Activated CD8-positive, alpha-beta memory T cell treated with anti-CD3 and anti-CD28 coated beads for 4 hours (primary cell): Measurements from ENCODE around the gene MRPL51.
A peak's percentile ranks its signal among the peaks of the same experiment; 100 is the strongest.
"Not testable (repeated sequence)": the region's sequence is repeated elsewhere in the genome, so short reads cannot be mapped to it uniquely, and the experiment has no call there.

Source experiments
- DNase-seq, 2 donors: peaks; one replicate each; pipeline ENCODE4 v3.0.0-alpha.2; 2020; ENCODE audit warnings: low read depth in 2 of 2

The MRPL51 gene

DNA sequence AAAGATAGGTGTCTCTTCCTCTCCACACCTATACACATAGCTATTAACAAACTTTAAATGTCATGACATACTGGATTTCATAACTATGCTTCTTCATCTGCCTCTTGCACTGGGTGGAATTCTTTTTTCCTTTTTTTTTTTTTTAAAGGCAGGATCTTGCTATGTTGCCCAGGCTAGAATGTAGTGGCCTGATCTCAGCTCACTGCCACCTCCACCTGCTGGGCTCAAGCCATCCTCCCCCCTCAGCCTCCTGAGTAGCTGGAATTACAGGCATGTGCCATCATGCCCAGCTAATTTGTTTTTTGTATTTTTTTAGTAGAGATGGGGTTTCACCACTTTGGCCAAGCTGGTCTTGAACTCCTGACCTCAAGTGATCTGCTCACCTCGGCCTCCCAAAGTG lies 4.8 kb downstream of the MRPL51 start:
- no peak for DNase-seq

GRCh38 chr12:6478416-6478815 lies 14.6 kb downstream of the MRPL51 start:
- no peak for DNase-seq

DNA sequence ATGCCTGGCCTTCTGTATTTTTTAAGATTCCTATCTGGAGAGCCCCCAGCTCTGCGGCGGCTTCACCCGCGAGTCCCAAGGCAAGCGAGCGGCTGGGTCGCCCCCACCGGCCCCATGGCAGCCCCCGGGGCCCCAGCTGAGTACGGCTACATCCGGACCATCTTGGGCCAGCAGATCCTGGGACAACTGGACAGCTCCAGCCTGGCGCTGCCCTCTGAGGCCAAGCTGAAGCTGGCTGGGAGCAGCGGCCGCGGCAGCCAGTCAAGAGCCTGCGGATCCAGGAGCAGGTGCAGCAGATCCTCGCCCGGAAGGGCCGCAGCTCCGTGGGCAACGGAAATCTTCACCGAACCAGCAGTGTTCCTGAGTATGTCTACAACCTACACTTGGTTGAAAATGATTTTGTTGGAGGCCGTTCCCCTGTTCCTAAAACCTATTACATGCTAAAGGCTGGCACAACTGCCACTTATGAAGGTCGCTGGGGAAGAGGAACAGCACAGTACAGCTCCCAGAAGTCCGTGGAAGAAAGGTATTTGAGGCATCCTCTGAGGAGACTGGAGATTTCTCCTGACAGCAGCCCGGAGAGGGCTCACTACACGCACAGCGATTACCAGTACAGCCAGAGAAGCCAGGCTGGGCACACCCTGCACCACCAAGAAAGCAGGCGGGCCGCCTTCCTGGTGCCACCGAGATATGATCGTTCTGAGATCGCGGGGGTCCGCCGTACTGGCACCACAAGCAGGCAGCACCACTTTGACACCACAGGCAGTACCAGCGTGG lies 15.3 kb downstream of the MRPL51 start:
- not testable (repeated sequence) for DNase-seq

- no peak for DNase-seq
Observed at GRCh38 chr12:6476489-6476888, 16.6 kb downstream of the MRPL51 start.

DNA sequence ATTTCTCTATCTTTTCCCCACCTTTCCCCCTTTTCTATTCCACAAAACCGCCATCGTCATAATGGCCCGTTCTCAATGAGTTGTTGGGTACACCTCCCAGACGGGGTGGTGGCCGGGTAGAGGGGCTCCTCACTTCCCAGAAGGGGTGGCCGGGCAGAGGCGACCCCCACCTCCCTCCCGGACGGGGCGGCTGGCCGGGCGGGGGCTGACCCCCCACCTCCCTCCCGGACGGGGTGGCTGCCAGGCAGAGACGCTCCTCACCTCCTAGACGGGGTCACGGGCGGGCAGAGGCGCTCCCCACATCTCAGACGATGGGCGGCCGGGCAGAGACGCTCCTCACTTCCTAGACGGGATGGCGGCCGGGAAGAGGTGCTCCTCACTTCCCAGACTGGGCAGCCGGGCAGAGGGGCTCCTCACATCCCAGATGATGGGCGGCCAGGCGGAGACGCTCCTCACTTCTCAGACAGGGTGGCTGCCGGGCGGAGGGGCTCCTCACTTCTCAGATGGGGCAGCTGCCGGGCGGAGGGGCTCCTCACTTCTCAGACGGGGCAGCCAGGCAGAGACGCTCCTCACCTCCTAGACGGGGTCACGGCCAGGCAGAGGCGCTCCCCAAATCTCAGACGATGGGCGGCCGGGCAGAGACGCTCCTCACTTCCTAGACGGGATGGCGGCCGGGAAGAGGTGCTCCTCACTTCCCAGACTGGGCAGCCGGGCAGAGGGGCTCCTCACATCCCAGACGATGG lies 17.7 kb downstream of the MRPL51 start:
- not testable (repeated sequence) for DNase-seq

GRCh38 chr12:6472491-6472890 lies 20.6 kb downstream of the MRPL51 start:
- no peak for DNase-seq

DNA sequence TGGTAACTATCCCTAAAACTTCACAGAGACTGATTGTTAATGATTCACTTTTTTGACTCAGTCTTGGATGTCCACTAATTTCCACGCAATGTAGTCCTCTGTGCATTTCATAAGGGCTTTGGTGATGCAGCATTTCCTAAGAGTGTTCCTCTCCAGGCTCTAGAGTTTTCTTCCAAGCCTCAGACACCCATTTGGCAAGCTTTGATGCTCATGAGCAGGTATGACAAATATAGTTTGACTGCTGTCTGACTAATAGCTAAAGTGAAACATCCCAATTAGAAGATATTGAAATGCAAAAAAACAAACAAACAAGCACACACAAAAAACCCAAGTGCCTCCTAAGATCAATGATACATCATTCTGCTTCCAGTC lies 21.1 kb downstream of the MRPL51 start:
- DNase-seq, result no peak

GRCh38 chr12:6470375-6471163 lies 22.5 kb downstream of the MRPL51 start, which contains the start of gene VAMP1:
TSS of gene VAMP1 (minus strand) at chr12:6470677. CDS start at chr12:6470531, 146 bp downstream.
- peak; percentile 90 to 91 for DNase-seq

DNA sequence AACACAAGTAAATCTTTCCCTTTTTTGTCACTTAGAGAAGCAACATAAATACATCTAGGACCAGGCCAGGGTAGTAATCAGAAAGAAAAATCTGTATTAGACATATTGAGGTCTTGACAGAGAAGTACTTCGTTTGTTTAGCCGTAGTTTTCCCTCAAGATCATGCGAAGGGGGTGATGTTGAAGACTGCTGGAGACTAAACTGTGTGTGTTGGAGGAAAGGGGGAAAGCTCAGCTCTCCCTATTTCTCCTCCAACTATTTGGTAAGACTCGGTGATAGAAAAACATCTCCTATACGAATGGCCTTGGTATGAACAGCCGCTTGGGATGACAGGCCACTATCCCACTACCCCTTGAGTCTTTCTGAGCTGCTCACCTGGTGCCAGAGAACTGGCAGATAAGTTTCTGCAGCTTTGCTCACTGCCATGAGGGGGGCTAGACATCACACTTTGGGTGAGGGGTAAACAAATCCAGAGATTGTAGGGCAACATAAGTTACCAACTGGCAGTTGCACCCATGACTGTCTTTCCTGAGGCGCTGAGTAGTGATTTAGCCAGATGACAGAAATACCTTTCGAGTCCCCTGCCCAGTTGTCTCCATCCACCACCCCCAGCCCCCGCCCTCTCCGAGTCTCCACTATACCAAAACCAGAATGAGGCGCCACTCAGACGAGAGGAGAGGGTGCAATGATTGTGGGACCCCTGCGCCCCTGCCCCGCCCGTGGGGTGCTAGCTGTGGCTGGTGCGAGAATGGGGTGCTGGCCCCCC lies 23.3 kb downstream of the MRPL51 start:
- no peak for DNase-seq

DNA sequence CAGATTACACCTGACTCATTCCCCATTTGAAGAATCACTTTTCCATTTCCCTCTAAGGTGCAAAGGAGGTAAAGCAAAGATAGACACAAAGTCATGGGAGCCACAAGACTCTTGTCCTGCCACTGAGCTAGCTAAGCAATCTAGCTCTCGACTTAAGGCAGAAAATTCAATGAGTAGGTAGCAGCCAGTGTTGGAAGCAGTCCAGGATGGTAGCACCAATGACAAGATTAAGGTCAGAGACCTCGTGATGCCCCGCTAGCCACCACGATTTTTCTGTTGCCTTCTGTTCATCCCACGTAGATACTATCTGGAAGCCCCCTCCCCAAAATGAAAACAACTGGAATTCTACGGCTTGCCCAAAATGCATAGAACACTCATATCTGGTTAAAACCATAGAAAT lies 24.0 kb downstream of the MRPL51 start:
- DNase-seq, result no peak

- no peak for DNase-seq
Observed at GRCh38 chr12:6468283-6468575, 24.8 kb downstream of the MRPL51 start.

- DNase-seq, result not testable (repeated sequence)
Observed at GRCh38 chr12:6467571-6468282, 25.3 kb downstream of the MRPL51 start.

- not testable (repeated sequence) for DNase-seq
Observed at GRCh38 chr12:6466751-6467150, 26.3 kb downstream of the MRPL51 start.

DNA sequence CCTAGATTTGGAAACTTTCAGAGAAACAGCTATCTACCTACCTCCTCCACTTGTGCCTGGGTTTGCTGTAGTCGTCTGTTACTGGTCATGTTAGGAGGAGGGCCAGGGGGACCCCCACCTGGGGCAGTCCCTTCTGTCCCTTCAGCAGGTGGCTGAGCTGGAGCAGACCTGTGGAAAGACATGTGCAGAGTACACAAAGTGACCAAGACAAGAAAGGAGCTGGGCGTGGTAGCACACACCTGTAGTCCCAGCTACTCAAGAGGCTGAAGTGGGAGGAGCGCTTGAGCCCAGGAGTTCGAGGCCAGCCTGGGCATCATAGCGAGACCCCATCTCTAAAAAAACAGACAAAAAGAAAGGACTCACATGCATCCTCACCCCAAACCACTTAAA lies 26.9 kb downstream of the MRPL51 start:
- no peak for DNase-seq

GRCh38 chr12:6465467-6466183 lies 27.4 kb downstream of the MRPL51 start:
- no peak for DNase-seq

- no peak for DNase-seq
Observed at GRCh38 chr12:6464531-6464930, 28.5 kb downstream of the MRPL51 start.

DNA sequence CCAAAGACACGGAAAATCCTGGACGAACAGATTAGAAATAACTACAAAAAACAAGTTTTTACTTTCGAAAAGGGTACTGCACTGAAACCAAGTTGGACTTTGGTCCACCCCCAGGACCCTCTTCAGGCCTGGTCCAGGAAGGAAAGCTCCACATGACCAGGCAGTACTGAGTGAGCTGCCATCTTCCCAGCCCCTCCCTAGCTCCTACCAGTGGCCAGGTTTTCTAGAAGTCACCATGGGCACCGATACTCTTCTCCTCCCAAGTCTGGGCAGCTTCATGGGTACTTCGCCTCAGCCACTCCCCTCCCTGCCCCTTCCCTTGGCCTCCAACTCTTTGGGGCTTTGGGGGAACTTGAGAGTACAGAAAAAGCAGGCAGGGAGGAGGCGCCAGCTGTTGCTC lies 29.2 kb downstream of the MRPL51 start:
- DNase-seq, result no peak

DNA sequence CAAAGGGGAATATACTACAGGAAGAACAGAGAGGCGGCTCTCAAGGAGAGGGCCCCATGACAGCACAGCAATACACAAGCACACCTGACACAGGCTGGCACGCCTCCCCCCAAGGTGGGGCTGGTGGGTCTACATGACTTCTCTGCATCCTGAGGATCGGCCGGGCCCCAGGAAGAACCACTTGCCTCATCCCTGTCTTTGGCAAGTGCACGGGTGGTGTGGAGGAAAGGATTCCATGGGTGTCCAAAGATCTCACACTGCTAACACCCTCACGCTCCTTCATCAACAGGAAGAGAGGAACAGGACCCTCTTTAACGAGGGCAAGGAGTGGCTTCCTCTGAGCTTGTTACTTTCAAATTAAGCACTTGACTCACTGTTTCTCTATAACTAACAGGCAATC lies 29.8 kb downstream of the MRPL51 start:
- no peak for DNase-seq

GRCh38 chr12:6462234-6462995 lies 30.6 kb downstream of the MRPL51 start:
- no peak for DNase-seq
